HEK293T (cell line): ENCODE results near the gene MBD3L3.
"Not testable (repeated sequence)": the region's sequence is repeated elsewhere in the genome, so short reads cannot be mapped to it uniquely, and the experiment has no call there.

Experiments
- ARNT ChIP-seq: fragments of 450-650 bp; IDR thresholded peaks from 2 replicates; pipeline ENCODE4 v1.6.1; 2017; ENCODE audit warnings: mild to moderate bottlenecking
- FOXA1 ChIP-seq: fragments of 450-650 bp; IDR thresholded peaks from 2 replicates; pipeline ENCODE4 v1.6.1; 2016; ENCODE audit warnings: mild to moderate bottlenecking
- FOXM1 ChIP-seq: fragments of 450-650 bp; IDR thresholded peaks from 2 replicates; pipeline ENCODE4 v1.6.1; 2017; ENCODE audit warnings: mild to moderate bottlenecking, borderline replicate concordance
- SP1 ChIP-seq: fragments of 450-650 bp; IDR thresholded peaks from 2 replicates; pipeline ENCODE4 v1.6.1; 2017
- SUZ12 ChIP-seq: fragments of 450-650 bp; IDR thresholded peaks from 2 replicates; pipeline ENCODE4 v1.6.1; 2016; ENCODE audit warnings: mild to moderate bottlenecking
- TARDBP ChIP-seq: fragments of 450-650 bp; IDR thresholded peaks from 2 replicates; pipeline ENCODE4 v1.6.1; 2016
- ZNF384 ChIP-seq: fragments of 450-650 bp; IDR thresholded peaks from 2 replicates; pipeline ENCODE4 v1.6.1; 2016

DNA sequence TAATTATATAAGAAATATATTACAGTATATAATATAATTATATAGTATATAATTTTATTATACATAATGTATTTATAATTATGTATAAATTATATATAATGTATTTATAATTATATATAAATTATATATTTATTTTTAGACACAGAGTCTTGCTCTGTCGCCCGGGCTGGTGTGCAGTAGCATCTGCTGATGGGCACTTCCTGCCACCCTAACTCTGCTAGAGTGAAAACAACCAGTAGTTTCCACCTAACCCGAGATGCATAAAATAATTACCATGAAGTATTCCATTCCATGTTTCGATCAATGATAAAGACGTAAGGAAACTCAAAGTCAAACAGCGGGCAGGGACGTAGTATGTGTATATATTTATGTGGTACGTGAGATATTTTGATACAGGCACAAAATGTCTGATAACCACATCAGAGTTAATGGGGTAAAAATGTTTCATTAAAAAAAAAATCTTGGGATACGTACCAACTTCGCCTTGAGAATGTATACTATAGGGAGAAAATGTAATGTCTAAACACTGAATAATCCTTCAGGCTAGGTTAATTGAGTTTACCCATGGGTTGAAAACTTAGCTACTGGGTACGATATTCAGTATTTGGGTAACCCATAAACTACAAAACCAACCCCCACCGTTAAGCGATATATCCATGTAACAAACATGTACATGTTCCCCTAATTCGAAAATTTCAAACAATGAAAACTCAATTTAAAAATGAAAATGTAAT is 3.7 kb downstream of the MBD3L3 start:
- not testable (repeated sequence) for TF ChIP-seq FOXM1, TARDBP, ZNF384, SP1, FOXA1, SUZ12, ARNT
